Endodermal cell (in vitro differentiated cells): ENCODE measurements around the gene PSMD1. TPM values are rescaled to one million over a fixed set of nuclear protein-coding genes. Genes with fewer than 3 reads are reported as not detected.

Experiments
- DNase-seq: peaks from one replicate; pipeline ENCODE4 v3.0.0-alpha.2; 2017
- H3K27ac ChIP-seq: 2 replicates; pipeline ENCODE4 v1.5.1; 2013; ENCODE audit warnings: mild to moderate bottlenecking, low read depth, low read length, moderate library complexity
- H3K27me3 ChIP-seq: 2 replicates; pipeline ENCODE4 v1.6.1; 2013; ENCODE audit warnings: mild to moderate bottlenecking, low read length, moderate library complexity; ENCODE audit not compliant: insufficient read depth, control insufficient read depth, poor library complexity, severe bottlenecking
- H3K36me3 ChIP-seq: 2 replicates; pipeline ENCODE4 v1.7.0; 2013; ENCODE audit warnings: mild to moderate bottlenecking, low read length, moderate library complexity; ENCODE audit not compliant: control insufficient read depth, insufficient read depth
- H3K4me1 ChIP-seq: one replicate; pipeline ENCODE4 v1.7.0; 2013; ENCODE audit warnings: low read length; ENCODE audit not compliant: control insufficient read depth, insufficient read depth
- H3K4me3 ChIP-seq: 2 replicates; pipeline ENCODE4 v1.5.1; 2013; ENCODE audit warnings: mild to moderate bottlenecking, low read length, moderate library complexity
- H3K9ac ChIP-seq: 2 replicates; pipeline ENCODE4 v1.6.1; 2013; ENCODE audit warnings: mild to moderate bottlenecking, low read length, moderate library complexity; ENCODE audit not compliant: poor library complexity, severe bottlenecking; ENCODE audit errors: extremely low read depth
- H3K9me3 ChIP-seq: 2 replicates; pipeline ENCODE4 v1.6.1; 2013; ENCODE audit warnings: mild to moderate bottlenecking, low read length, moderate library complexity; ENCODE audit not compliant: control insufficient read depth
- H3K27ac Mint-ChIP-seq: 2 replicates; pipeline ENCODE4 v1.8.0; 2020; ENCODE audit warnings: mixed read lengths
- H3K27me3 Mint-ChIP-seq: 2 replicates; pipeline ENCODE4 v1.8.0; 2021; ENCODE audit warnings: mild to moderate bottlenecking, mixed read lengths; ENCODE audit not compliant: insufficient read depth
- H3K36me3 Mint-ChIP-seq: 2 replicates; pipeline ENCODE4 v1.8.0; 2020; ENCODE audit warnings: low read depth, mixed read lengths
- H3K4me1 Mint-ChIP-seq: 2 replicates; pipeline ENCODE4 v1.8.0; 2020; ENCODE audit warnings: mixed read lengths
- H3K4me3 Mint-ChIP-seq: 2 replicates; pipeline ENCODE4 v1.8.0; 2020; ENCODE audit warnings: mild to moderate bottlenecking, moderate library complexity, mixed read lengths
- H3K9me3 Mint-ChIP-seq: 2 replicates; pipeline ENCODE4 v1.8.0; 2020; ENCODE audit warnings: mild to moderate bottlenecking, mixed read lengths
- CTCF ChIP-seq: fragments of 200-600 bp; sonication (generic); conservative IDR thresholded peaks from 2 replicates; pipeline ENCODE4 v1.5.0; 2021; ENCODE audit warnings: antibody characterized with exemption, mild to moderate bottlenecking
- WGBS, 2 experiments: methylation state at CpG; one replicate each; pipeline versions ENCODE4 v1.1.5 to v1.1.7; 2013; ENCODE audit warnings: missing lambda C conversion rate in 2 of 2, mixed read lengths in 1 of 2; ENCODE audit not compliant: insufficient coverage in 1 of 2, insufficient read length in 1 of 2; 5-methylcytosine and 5-hydroxymethylcytosine counted together
- total RNA-seq, 2 donors: library from RNA; stranded (reverse); fragmentation: NEBNext Ultra II Directional in 1 of 2; extraction: Animal tissue kit (Norgen Biotek cat#: 25700) in 1 of 2; gene quantifications; 2 replicates in 1 of 2; 3 replicates in 1 of 2; pipeline ENCODE4 v1.2.1, GENCODE V29; 2021

Gene PSMD1
- total RNA-seq, 2 donors from 2014 or later = 148 to 158 TPM

- H3K9ac ChIP-seq = no peak overlapping the region
- H3K4me3 Mint-ChIP-seq = no peak overlapping the region
- H3K9me3 Mint-ChIP-seq = peaks cover 10% of the 10 kb centered on the region
- no peaks in the 10 kb centered on the region for H3K4me1 ChIP-seq
- DNase-seq = no peak
- peaks cover 15% of the 10 kb centered on the region for H3K9me3 ChIP-seq
- H3K36me3 ChIP-seq = peaks cover 85% of the 10 kb centered on the region
- H3K27me3 ChIP-seq = no peaks in the 10 kb centered on the region
- H3K4me3 ChIP-seq = no peak overlapping the region
- peaks cover 73% of the 10 kb centered on the region for H3K36me3 Mint-ChIP-seq
- no peak overlapping the region for H3K27ac ChIP-seq
- H3K4me1 Mint-ChIP-seq = peaks cover 7% of the 10 kb centered on the region
- H3K27me3 Mint-ChIP-seq = no peaks in the 10 kb centered on the region
- no peak for TF ChIP-seq CTCF
- no peak overlapping the region for H3K27ac Mint-ChIP-seq
- 84 to 93% methylated on average over 2 to 4 of the region's 4 CpGs for WGBS, 2 experiments
Measured at GRCh38 chr2:231088754-231089153, 32.1 kb downstream of the PSMD1 start.

GRCh38 chr2:231093933-231094332 lies 37.3 kb downstream of the PSMD1 start:
- H3K4me3 ChIP-seq = peak overlapping the region; percentile 37
- H3K9me3 Mint-ChIP-seq = peaks cover 37% of the 10 kb centered on the region
- no peak overlapping the region for H3K9ac ChIP-seq
- H3K4me1 ChIP-seq = no peaks in the 10 kb centered on the region
- peaks cover 7% of the 10 kb centered on the region for H3K4me1 Mint-ChIP-seq
- H3K27me3 ChIP-seq = no peaks in the 10 kb centered on the region
- peaks cover 85% of the 10 kb centered on the region for H3K36me3 Mint-ChIP-seq
- TF ChIP-seq CTCF = no peak
- peaks cover 48% of the 10 kb centered on the region for H3K9me3 ChIP-seq
- 95 to 100% methylated on average over 2 to 5 of the region's 5 CpGs for WGBS, 2 experiments
- DNase-seq = no peak
- H3K36me3 ChIP-seq = peaks cover 89% of the 10 kb centered on the region
- H3K27ac Mint-ChIP-seq = no peak overlapping the region
- no peaks in the 10 kb centered on the region for H3K27me3 Mint-ChIP-seq
- H3K4me3 Mint-ChIP-seq = no peak overlapping the region
- no peak overlapping the region for H3K27ac ChIP-seq

- peaks cover 86% of the 10 kb centered on the region for H3K36me3 Mint-ChIP-seq
Measured at GRCh38 chr2:231094736-231095346, 38.2 kb downstream of the PSMD1 start.

More at GRCh38 chr2:231094736-231095346, 38.2 kb downstream of the PSMD1 start:
- H3K4me3 ChIP-seq = peak overlapping the region; percentile 37
- Mint-ChIP-seq H3K4me1 (peaks cover 7% of the 10 kb centered on the region), H3K27ac (no peak overlapping the region), H3K9me3 (peaks cover 46% of the 10 kb centered on the region), H3K4me3 (no peak overlapping the region), H3K27me3 (no peaks in the 10 kb centered on the region)
- no peak for TF ChIP-seq CTCF
- H3K27me3 ChIP-seq = no peaks in the 10 kb centered on the region
- WGBS, 2 experiments = 90 to 100% methylated on average over 3 to 4 of the region's 4 CpGs
- H3K27ac ChIP-seq = no peak overlapping the region
- no peak for DNase-seq
- no peak overlapping the region for H3K9ac ChIP-seq
- peaks cover 57% of the 10 kb centered on the region for H3K9me3 ChIP-seq
- H3K4me1 ChIP-seq = no peaks in the 10 kb centered on the region
- H3K36me3 ChIP-seq = peaks cover 91% of the 10 kb centered on the region
